Sigmoid colon (tissue), 4 donors: Measurements from ENCODE around the gene POTEF.
"Not testable (repeated sequence)": the region's sequence is repeated elsewhere in the genome, so short reads cannot be mapped to it uniquely, and the experiment has no call there.

ENCODE experiments used
- CTCF ChIP-seq, 4 experiments: fragments of 450-650 bp in 3 of 4; fragments of 200-600 bp in 1 of 4; IDR thresholded peaks; one replicate each; pipeline ENCODE4 v1.5.1; 2016 to 2019; ENCODE audit warnings: antibody characterized with exemption in 4 of 4, mild to moderate bottlenecking in 3 of 4, moderate library complexity in 2 of 4
- POLR2AphosphoS5 ChIP-seq, 4 donors: sonication (generic); formaldehyde crosslinking; IDR thresholded peaks; one replicate each; pipeline ENCODE4 v1.6.1; 2017; ENCODE audit warnings: antibody characterized with exemption in 4 of 4

GRCh38 chr2:130062645-130063044 lies 66.4 kb downstream of the POTEF start:
- TF ChIP-seq CTCF, POLR2AphosphoS5 (IDR thresholded peaks at IDR 0.05): not testable (repeated sequence)
